Upper lobe of right lung (tissue), 1 donor: ENCODE results near the gene SHPK. TPM values are rescaled to one million over a fixed set of nuclear protein-coding genes. Genes with fewer than 3 reads are reported as not detected.
"Not testable (repeated sequence)": the region's sequence is repeated elsewhere in the genome, so short reads cannot be mapped to it uniquely, and the experiment has no call there.

Experiments used
- ATAC-seq: fragments of 200-7000 bp; cut with Tn5 transposase; one replicate; pipeline ENCODE4 v1.9.1; 2020; ENCODE audit warnings: mild to moderate bottlenecking, moderate library complexity
- DNase-seq: peaks from one replicate; pipeline ENCODE4 v3.0.0-alpha.2; 2020
- H3K27ac ChIP-seq: fragments of 200-600 bp; one replicate; pipeline ENCODE4 v1.8.0; 2022
- H3K27me3 ChIP-seq: fragments of 200-600 bp; one replicate; pipeline ENCODE4 v1.8.0; 2022; ENCODE audit warnings: mild to moderate bottlenecking
- H3K36me3 ChIP-seq: fragments of 200-600 bp; one replicate; pipeline ENCODE4 v1.8.0; 2022
- H3K4me1 ChIP-seq: fragments of 200-600 bp; one replicate; pipeline ENCODE4 v1.8.0; 2022
- H3K4me3 ChIP-seq: fragments of 200-600 bp; one replicate; pipeline ENCODE4 v1.8.0; 2022; ENCODE audit warnings: mild to moderate bottlenecking
- H3K9me3 ChIP-seq: fragments of 200-600 bp; one replicate; pipeline ENCODE4 v1.8.0; 2022
- CTCF ChIP-seq: fragments of 200-600 bp; IDR thresholded peaks from one replicate; pipeline ENCODE4 v1.8.0; 2022; ENCODE audit warnings: antibody characterized with exemption
- intact Hi-C: fragments of 100-400 bp; cut with DNase I; formaldehyde crosslinking; loops from one replicate; pipeline ENCODE4 v1.11.0; 2022
- total RNA-seq: library from RNA; stranded (reverse); fragmentation: NEBNext Ultra II Directional; extraction: Animal tissue kit (Norgen Biotek cat#: 25700); gene quantifications from one replicate; pipeline ENCODE4 v1.2.1, GENCODE V29; 2021
- donor health status: DM: no; HTN: yes; CAD: no; lungs with severe emphysema.

Gene SHPK
- total RNA-seq, 1 donor from 2014 or later, result 10.4 TPM

- peaks cover 8% of the 10 kb centered on the region for H3K36me3 ChIP-seq
- no peak for DNase-seq
- intact Hi-C loops, result no loop called here
Measured at GRCh38 chr17:3571043-3571900, 64.8 kb downstream of the SHPK start.

GRCh38 chr17:3569534-3570137, 66.4 kb downstream of the SHPK start:
- peaks cover 8% of the 10 kb centered on the region for H3K36me3 ChIP-seq
- no peaks in the 10 kb centered on the region for H3K9me3 ChIP-seq
- intact Hi-C loops, result no loop called here
- no peak for TF ChIP-seq CTCF
- H3K27ac ChIP-seq, result no peak overlapping the region
- no peaks in the 10 kb centered on the region for H3K4me1 ChIP-seq
- no peak for DNase-seq
- no peak overlapping the region for H3K4me3 ChIP-seq
- no peak for ATAC-seq
- H3K27me3 ChIP-seq, result no peaks in the 10 kb centered on the region

More at GRCh38 chr17:3571043-3571900, 64.8 kb downstream of the SHPK start:
- peak; percentile 12 for ATAC-seq
- no peak for TF ChIP-seq CTCF
- no peak overlapping the region for H3K27ac ChIP-seq
- H3K4me3 ChIP-seq, result no peak overlapping the region
- H3K9me3 ChIP-seq, result no peaks in the 10 kb centered on the region
- H3K27me3 ChIP-seq, result no peaks in the 10 kb centered on the region
- no peaks in the 10 kb centered on the region for H3K4me1 ChIP-seq

- Histone ChIP-seq H3K27me3 (no peaks in the 10 kb centered on the region), H3K4me1 (no peaks in the 10 kb centered on the region), H3K4me3 (no peak overlapping the region), H3K9me3 (no peaks in the 10 kb centered on the region), H3K27ac (no peak overlapping the region), H3K36me3 (peaks cover 2% of the 10 kb centered on the region)
- ATAC-seq (no peak), DNase-seq (no peak)
- intact Hi-C loops, result no loop called here
- TF ChIP-seq CTCF, result no peak
Measured at GRCh38 chr17:3566551-3566950, 69.5 kb downstream of the SHPK start.

- no peaks in the 10 kb centered on the region for H3K9me3 ChIP-seq
- intact Hi-C loops, result no loop called here
- no peaks in the 10 kb centered on the region for H3K27me3 ChIP-seq
- no peak overlapping the region for H3K27ac ChIP-seq
- no peak for TF ChIP-seq CTCF
- ATAC-seq, result no peak
- H3K36me3 ChIP-seq, result no peaks in the 10 kb centered on the region
- no peaks in the 10 kb centered on the region for H3K4me1 ChIP-seq
- no peak overlapping the region for H3K4me3 ChIP-seq
- DNase-seq, result no peak
Measured at GRCh38 chr17:3565143-3565542, 70.9 kb downstream of the SHPK start.

- intact Hi-C loops, H3K27me3 ChIP-seq, H3K9me3 ChIP-seq, ATAC-seq, H3K4me3 ChIP-seq, H3K27ac ChIP-seq, H3K4me1 ChIP-seq, DNase-seq, H3K36me3 ChIP-seq: not testable (repeated sequence)
Measured at GRCh38 chr17:3564241-3564640, 71.8 kb downstream of the SHPK start.

- H3K27ac ChIP-seq, result no peak overlapping the region
- no peak for ATAC-seq
Measured at GRCh38 chr17:3559270-3559645, 76.8 kb downstream of the SHPK start.

More at GRCh38 chr17:3559270-3559645, 76.8 kb downstream of the SHPK start:
- TF ChIP-seq CTCF, result no peak
- Histone ChIP-seq H3K9me3 (no peaks in the 10 kb centered on the region), H3K4me3 (no peak overlapping the region), H3K27me3 (peaks cover 14% of the 10 kb centered on the region), H3K4me1 (no peaks in the 10 kb centered on the region), H3K36me3 (no peaks in the 10 kb centered on the region)
- intact Hi-C loops, result no loop called here
- DNase-seq, result no peak
